Adrenal gland (tissue), 12 donors: ENCODE measurements around the gene OR9K2. TPM values are rescaled to one million over a fixed set of nuclear protein-coding genes. Genes with fewer than 3 reads are reported as not detected.
"Not testable (repeated sequence)": the region's sequence is repeated elsewhere in the genome, so short reads cannot be mapped to it uniquely, and the experiment has no call there.

ENCODE experiments used
- DNase-seq, 7 donors: peaks; one replicate each; pipeline ENCODE4 v3.0.0-alpha.2; 2019 to 2020
- H3K27ac ChIP-seq, 5 donors: fragments of 200-600 bp; sonication (generic) in 4 of 5; 1 replicate in 3 of 5; 2 replicates in 2 of 5; pipeline versions ENCODE4 v1.5.1 to v1.8.0; 2016 to 2020; ENCODE audit warnings: mild to moderate bottlenecking in 1 of 5
- H3K27me3 ChIP-seq: fragments of 200-600 bp; 2 replicates; pipeline ENCODE4 v1.8.0; 2021
- H3K36me3 ChIP-seq, 2 donors: fragments of 200-600 bp; replicated peaks in 1 of 2; 1 replicate in 1 of 2; 2 replicates in 1 of 2; pipeline versions ENCODE4 v1.5.1 to v1.8.0; 2018 to 2022
- H3K4me1 ChIP-seq, 2 donors: fragments of 200-600 bp; replicated peaks in 1 of 2; 1 replicate in 1 of 2; 2 replicates in 1 of 2; pipeline versions ENCODE4 v1.5.1 to v1.8.0; 2018 to 2021
- H3K4me3 ChIP-seq, 4 donors: fragments of 200-600 bp; sonication (generic) in 3 of 4; one replicate each; pipeline ENCODE4 v1.5.1; 2016 to 2018
- H3K9me3 ChIP-seq, 3 donors: fragments of 200-600 bp; sonication (generic) in 1 of 3; replicated peaks in 1 of 3; 1 replicate in 2 of 3; 2 replicates in 1 of 3; pipeline versions ENCODE4 v1.5.1 to v1.8.0; 2016 to 2021
- POLR2A ChIP-seq, 2 donors: fragments of 450-650 bp; IDR thresholded peaks; one replicate each; pipeline ENCODE4 v1.6.1; 2017; ENCODE audit warnings: antibody characterized with exemption in 2 of 2, mild to moderate bottlenecking in 2 of 2, moderate library complexity in 1 of 2
- WGBS, 4 donors: extraction: QIAGEN DNeasy Blood & Tissue Kit in 2 of 4; methylation state at CpG; one replicate each; pipeline versions ENCODE4 v1.1.5 to v1.1.7; 2013 to 2017; 5-methylcytosine and 5-hydroxymethylcytosine counted together
- intact Hi-C, 2 donors: fragments of 100-400 bp; cut with DNase I; formaldehyde crosslinking; loops; one replicate each; pipeline versions ENCODE4 v1.14.1 to v1.15.0; 2022 to 2023
- polyA plus RNA-seq, 3 donors: library from polyadenylated mRNA; stranded (reverse); fragments of 200-250 nt in 2 of 3; fragments of 350-450 nt in 1 of 3; fragmentation: Illumina TruSeq in 1 of 3; extraction: RNeasy Lipid Tissue Mini Kit (QIAGEN cat#74804) in 1 of 3; gene quantifications; one replicate each; pipeline ENCODE4 v1.2.3, GENCODE V29; 2013 to 2014
- total RNA-seq, 9 donors: library from RNA; depleted of rRNA in 4 of 9; stranded (reverse); fragments of >200 nt in 4 of 9; fragments of 120-200 nt in 1 of 9; fragmentation: NEBNext Ultra II Directional in 1 of 9; extraction: Animal tissue kit (Norgen Biotek cat#: 25700) in 1 of 9; gene quantifications; one replicate each; pipeline versions ENCODE4 v1.1.0 to v1.2.4, GENCODE V29; 2013 to 2023
- TF ChIP-seq, protein P1 (sequence below), 6 experiments: fragments of 450-650 bp in 4 of 6; fragments of 200-600 bp in 2 of 6; sonication (generic) in 1 of 6; IDR thresholded peaks; 1 replicate in 5 of 6; 2 replicates in 1 of 6; pipeline versions ENCODE4 v1.5.1 to v1.8.0; 2016 to 2021; ENCODE audit warnings: antibody characterized with exemption in 6 of 6, mild to moderate bottlenecking in 2 of 6, moderate library complexity in 1 of 6
- donor health status: healthy with polysubstance abuse.
- donor health status: Bipolar disorder and iron deficiency.
- donor health status: DM: yes; HTN: yes; CAD: no.
- donor health status: DM: no; HTN: no; CAD: no.
- donor health status: DM: no; HTN: no; CAD: no.
- donor health status: DM: yes; HTN: yes; CAD: no.

Gene OR9K2
- total and polyA plus RNA-seq, 12 donors = not detected

DNA sequence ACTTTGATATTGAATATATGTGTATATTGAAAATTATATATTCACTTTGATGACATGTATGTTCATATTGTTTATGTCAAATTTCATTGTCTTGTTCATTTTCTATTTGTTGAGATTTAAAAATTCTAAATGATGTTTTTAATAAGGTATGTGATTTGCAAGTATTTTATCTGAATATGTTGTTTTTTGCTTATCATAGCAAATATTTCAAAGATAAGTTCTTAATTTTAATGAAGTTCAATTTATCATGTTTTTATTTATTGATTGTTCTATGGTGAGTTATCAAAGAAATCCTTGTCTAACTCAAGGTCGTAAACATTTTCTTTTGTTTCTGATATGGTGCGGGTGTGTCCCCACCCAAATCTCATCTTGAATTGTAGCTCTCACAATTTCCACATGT is 45.2 kb downstream of the OR9K2 start:
- H3K4me3 ChIP-seq = no peak overlapping the region
- WGBS, 4 donors = 76 to 83% (median 80%) methylated on average over 2 of the region's 2 CpGs
- no peaks in the 10 kb centered on the region for H3K36me3 ChIP-seq
- no peak overlapping the region for H3K27ac ChIP-seq
- H3K4me1 ChIP-seq = no peaks in the 10 kb centered on the region
- TF ChIP-seq, protein P1, sequence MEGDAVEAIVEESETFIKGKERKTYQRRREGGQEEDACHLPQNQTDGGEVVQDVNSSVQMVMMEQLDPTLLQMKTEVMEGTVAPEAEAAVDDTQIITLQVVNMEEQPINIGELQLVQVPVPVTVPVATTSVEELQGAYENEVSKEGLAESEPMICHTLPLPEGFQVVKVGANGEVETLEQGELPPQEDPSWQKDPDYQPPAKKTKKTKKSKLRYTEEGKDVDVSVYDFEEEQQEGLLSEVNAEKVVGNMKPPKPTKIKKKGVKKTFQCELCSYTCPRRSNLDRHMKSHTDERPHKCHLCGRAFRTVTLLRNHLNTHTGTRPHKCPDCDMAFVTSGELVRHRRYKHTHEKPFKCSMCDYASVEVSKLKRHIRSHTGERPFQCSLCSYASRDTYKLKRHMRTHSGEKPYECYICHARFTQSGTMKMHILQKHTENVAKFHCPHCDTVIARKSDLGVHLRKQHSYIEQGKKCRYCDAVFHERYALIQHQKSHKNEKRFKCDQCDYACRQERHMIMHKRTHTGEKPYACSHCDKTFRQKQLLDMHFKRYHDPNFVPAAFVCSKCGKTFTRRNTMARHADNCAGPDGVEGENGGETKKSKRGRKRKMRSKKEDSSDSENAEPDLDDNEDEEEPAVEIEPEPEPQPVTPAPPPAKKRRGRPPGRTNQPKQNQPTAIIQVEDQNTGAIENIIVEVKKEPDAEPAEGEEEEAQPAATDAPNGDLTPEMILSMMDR (IDR thresholded peaks at IDR 0.05) = no peak
- no peak for TF ChIP-seq POLR2A (IDR thresholded peaks at IDR 0.05)
- no peaks in the 10 kb centered on the region for H3K9me3 ChIP-seq
- no peaks in the 10 kb centered on the region for H3K27me3 ChIP-seq
- no peak for DNase-seq
- intact Hi-C loops = no loop called here

DNA sequence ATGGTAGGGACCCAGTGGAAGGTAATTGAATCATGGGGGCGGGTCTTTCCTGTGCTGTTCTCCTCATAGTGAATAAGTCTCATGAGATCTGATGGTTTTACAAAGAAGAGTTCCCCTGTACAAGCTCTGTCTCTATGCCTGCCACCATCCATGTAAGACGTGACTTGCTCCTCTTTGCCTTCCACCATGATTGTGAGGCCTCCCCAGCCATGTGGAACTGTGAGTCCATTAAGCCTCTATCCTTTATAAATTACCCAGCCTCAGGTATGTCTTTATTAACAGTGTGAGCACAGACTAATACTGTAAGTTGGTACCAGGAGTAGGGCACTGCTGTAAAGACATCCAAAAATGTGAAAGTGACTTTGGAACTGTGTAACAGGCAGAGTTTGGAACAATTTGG is 45.6 kb downstream of the OR9K2 start:
- H3K36me3 ChIP-seq, DNase-seq, H3K27ac ChIP-seq, H3K4me3 ChIP-seq, H3K4me1 ChIP-seq, H3K9me3 ChIP-seq, intact Hi-C loops, H3K27me3 ChIP-seq: not testable (repeated sequence)
- WGBS, 4 donors = 67 to 78% (median 73%) methylated on average over 2 of the region's 2 CpGs

GRCh38 chr12:55172686-55173085 is 46.5 kb downstream of the OR9K2 start:
- Histone ChIP-seq H3K4me1 (no peaks in the 10 kb centered on the region), H3K4me3 (no peak overlapping the region), H3K27me3 (no peaks in the 10 kb centered on the region), H3K27ac (no peak overlapping the region), H3K36me3 (no peaks in the 10 kb centered on the region), H3K9me3 (no peaks in the 10 kb centered on the region)
- 14 to 44% (median 38%) methylated on average over 1 of the region's 1 CpG for WGBS, 4 donors
- intact Hi-C loops = no loop called here
- DNase-seq = no peak
- TF ChIP-seq POLR2A (IDR thresholded peaks at IDR 0.05) = no peak
- TF ChIP-seq, protein P1 (IDR thresholded peaks at IDR 0.05) = no peak

GRCh38 chr12:55173456-55173855 is 47.2 kb downstream of the OR9K2 start:
- H3K36me3 ChIP-seq = no peaks in the 10 kb centered on the region
- H3K27ac ChIP-seq = no peak overlapping the region
- TF ChIP-seq POLR2A (IDR thresholded peaks at IDR 0.05) = no peak
- TF ChIP-seq, protein P1 (IDR thresholded peaks at IDR 0.05) = no peak
- 75 to 96% (median 84%) methylated on average over 2 of the region's 2 CpGs for WGBS, 4 donors
- H3K4me3 ChIP-seq = no peak overlapping the region
- no peaks in the 10 kb centered on the region for H3K4me1 ChIP-seq
- no peak for DNase-seq
- intact Hi-C loops = no loop called here
- H3K9me3 ChIP-seq = no peaks in the 10 kb centered on the region
- H3K27me3 ChIP-seq = no peaks in the 10 kb centered on the region

Other genes starting within 250 kb of the OR9K2 start
- gene TESPA1, start 141.6 kb upstream of the OR9K2 start, total RNA-seq = 1 to 10 TPM in 1 of 9 donors, under 1 TPM in 5, not detected in 3; 0.11 to 2.0 (median 0.42) TPM
- gene TESPA1, start 141.6 kb upstream of the OR9K2 start, polyA plus RNA-seq = under 1 TPM; 0.16 to 0.20 (median 0.16) TPM
- 1 to 10 TPM in 3 of 9 donors, under 1 TPM in 1, not detected in 5; 0.22 to 1.7 (median 1.2) TPM for gene NEUROD4, start 106.4 kb upstream of the OR9K2 start, total RNA-seq
- 1 to 10 TPM in 2 of 3 donors, under 1 TPM in 1; 0.17 to 3.3 (median 1.1) TPM for gene NEUROD4, start 106.4 kb upstream of the OR9K2 start, polyA plus RNA-seq
- gene OR10A7, start 94.6 kb downstream of the OR9K2 start, total RNA-seq = not detected
- gene OR10A7, start 94.6 kb downstream of the OR9K2 start, polyA plus RNA-seq = not detected
- 1 to 10 TPM in 1 of 9 donors, not detected in 8; 1.1 TPM for gene OR6C74, start 118.2 kb downstream of the OR9K2 start, total RNA-seq
- not detected for gene OR6C74, start 118.2 kb downstream of the OR9K2 start, polyA plus RNA-seq
- gene OR6C6, start 170.2 kb downstream of the OR9K2 start, total RNA-seq = not detected
- gene OR6C6, start 170.2 kb downstream of the OR9K2 start, polyA plus RNA-seq = not detected
- under 1 TPM in 1 of 9 donors, not detected in 8; 0.11 TPM for gene OR6C1, start 187.9 kb downstream of the OR9K2 start, total RNA-seq
- not detected for gene OR6C1, start 187.9 kb downstream of the OR9K2 start, polyA plus RNA-seq
- not detected for gene OR6C3, start 204.3 kb downstream of the OR9K2 start, total RNA-seq
- not detected for gene OR6C3, start 204.3 kb downstream of the OR9K2 start, polyA plus RNA-seq
- gene OR6C75, start 236.6 kb downstream of the OR9K2 start, total RNA-seq = not detected
- gene OR6C75, start 236.6 kb downstream of the OR9K2 start, polyA plus RNA-seq = not detected